Activated T-cell treated with anti-CD3 and anti-CD28 coated beads, Interleukin-2, amount 50 U/mL, for 48 hours (primary cell): Measurements from ENCODE around the gene TEP1.
A peak's percentile ranks its signal among the peaks of the same experiment; 100 is the strongest.

Source experiments
- DNase-seq, 2 experiments: peaks; one replicate each; pipeline ENCODE4 v3.0.0-alpha.2; 2020

The TEP1 gene

DNA sequence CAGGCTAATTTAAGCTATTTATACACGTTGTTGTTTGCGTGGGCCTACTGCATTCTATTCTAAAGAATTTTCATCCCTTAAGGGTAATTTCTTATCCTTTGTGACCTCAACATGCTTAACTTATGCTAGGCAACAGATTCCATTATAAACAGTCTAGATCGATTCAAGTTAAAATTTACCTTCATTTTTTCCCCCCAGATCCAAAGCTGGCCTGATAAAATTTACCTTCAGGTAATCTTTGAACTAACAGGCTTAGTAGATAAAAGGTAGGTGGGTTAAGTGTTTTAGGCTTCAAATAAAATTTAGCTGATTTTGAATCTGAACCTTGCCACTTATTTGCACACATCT lies 79.8 kb downstream of the TEP1 start:
- DNase-seq: no peak

DNA sequence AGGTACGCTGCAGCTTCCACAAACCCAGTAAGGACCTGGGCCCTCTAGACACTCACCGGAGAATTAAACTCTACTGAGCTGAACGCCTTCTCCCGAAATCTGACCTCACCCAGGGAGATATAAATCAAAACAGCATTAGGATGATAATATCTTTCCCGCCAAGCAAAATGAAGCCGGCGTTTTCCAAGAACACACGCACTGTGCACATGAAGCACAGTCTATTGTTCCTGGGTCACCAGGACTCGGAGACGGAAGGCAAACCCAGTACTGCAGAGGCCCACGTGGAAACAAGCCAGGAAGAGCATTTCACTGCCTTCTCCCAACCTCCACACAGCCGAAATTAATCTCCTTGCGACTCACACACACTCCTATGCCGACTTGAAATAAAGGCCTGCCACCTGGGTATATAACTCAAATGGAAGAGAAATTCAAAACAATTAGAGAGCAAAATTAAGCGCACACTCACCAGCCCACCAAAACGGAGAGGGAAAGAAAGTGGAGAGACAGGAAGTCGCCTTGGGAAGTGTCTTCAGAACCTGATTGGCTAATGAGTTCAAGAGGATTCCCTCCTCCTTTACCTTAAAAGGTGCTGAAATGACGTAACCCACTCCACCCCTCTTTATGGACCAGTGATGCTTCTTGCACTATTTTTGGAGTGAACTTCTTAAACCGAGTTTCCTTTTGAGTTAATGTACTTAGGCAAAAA lies 80.4 kb downstream of the TEP1 start, which contains the start of gene CCNB1IP1:
Gene CCNB1IP1, minus strand, starts transcription at position 492 of the 706 bp plus-strand sequence. CDS start 16,756 bp downstream, outside the sequence.
- DNase-seq: peak; percentile 55 to 63

DNA sequence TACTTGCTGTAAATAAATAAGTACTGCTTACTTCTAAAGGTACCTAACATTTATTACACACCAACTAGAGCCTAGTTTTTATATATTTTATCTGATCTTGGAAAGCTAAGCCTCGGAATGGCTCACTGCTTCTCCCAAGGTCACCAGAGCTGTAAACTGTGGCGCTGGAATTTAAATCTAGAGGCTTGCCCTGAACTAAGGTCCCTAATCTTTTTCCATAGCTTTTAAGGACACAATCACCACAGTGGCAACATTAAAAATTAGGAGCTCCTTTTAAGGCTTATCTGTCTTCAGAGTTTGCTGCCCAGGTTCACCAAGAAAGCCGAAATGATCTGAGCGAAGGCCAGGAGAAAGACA lies 80.9 kb downstream of the TEP1 start:
- no peak for DNase-seq

DNA sequence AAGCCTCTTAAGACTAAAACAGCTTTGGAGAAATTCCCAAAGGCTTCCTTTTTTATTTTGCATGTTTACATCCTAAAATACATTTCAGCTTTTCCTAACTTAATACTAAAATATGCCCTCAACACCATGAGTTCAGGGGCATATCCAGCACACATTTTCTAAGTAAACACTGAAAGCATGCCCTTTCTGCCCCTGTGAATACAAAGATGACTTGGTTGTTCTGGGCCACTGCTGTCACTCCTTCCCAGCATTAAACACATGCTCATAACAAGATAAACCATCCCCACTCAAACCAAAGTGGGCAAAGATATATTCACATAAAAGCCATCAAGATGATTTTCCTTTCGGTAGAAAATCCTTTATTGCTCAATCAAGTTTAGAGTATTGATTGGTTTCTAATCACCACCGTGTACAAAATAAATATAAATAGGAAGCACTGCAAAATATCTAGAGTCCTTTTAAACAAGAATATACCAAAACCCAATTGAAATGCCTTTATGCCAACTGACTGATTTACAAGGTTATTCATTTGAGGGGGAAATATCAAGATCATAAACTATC lies 82.2 kb downstream of the TEP1 start:
- no peak for DNase-seq

DNA sequence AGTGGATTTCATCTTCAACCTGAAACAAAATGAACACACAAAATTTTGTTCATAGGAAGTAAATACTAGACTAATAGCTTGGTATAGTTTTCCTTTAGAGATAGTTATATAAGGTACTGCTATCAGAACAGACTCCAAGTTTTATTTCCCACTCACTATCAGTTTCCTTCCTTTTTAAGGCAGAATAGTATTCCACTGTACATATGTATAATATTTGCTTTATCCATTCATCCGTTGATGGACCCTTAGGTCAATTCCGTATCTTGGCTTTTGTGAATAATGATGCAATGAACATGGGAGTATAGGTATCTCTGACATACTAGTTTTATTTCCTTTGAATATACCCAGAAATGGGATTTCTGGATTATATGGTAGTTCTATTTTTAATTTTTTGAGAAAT lies 83.9 kb downstream of the TEP1 start:
- DNase-seq: no peak

DNA sequence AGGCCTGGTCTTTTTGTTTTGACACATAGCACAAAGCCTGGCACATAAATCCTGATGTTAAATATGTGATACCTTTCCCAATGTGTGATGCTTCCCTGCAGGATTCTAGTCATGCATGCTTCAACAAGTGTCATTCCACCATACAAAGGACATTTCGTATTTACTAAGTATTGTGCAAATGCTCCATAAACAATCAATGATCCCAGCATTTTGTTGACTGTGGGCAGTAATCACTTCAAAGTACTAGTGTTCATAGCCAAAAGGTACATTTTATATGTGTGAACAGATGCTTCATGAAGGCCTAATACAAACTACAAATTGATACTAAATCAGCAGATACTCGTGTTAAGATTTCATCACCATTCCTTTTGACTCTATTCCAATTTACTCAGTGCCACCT lies 84.6 kb downstream of the TEP1 start:
- no peak for DNase-seq

DNA sequence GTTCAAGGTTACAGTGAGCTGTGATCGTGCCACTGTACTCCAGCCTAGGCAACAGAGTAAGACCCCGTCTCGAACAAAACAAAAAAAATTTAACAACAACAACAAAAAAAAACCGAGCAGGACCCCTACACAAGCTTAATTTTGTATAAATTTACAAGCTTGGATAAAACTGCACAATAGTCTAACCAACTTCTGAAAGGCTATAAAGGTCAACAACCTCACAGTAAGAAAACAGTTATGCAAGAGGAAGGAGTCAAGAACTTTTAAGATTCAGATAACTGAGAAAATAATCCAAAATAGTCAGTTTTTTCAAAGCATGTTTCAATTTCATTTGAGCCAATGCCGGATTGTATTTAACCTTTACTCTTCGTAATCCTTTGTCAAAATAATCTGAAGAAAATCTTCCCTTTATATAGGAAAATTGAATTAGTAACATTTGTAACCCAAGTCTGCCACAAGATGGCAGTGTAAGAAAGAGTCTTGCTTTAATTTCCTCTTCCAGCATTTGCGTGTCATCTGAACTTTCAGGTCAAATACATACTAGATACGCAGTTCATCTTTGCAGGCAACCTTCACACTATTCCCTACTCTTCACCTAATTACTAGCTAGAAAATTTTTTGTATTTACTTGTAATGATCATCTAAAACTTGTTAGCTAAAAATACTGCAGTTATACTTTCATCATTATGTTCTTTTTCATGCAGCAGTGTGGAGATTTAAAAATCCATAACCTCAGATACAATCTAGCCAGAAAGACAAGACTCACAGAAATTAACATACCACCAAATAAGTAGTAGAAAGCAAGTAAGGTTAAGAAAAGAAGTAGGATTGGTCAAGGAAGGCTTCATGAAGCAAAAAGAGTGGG lies 86.1 kb downstream of the TEP1 start:
- DNase-seq: no peak

DNA sequence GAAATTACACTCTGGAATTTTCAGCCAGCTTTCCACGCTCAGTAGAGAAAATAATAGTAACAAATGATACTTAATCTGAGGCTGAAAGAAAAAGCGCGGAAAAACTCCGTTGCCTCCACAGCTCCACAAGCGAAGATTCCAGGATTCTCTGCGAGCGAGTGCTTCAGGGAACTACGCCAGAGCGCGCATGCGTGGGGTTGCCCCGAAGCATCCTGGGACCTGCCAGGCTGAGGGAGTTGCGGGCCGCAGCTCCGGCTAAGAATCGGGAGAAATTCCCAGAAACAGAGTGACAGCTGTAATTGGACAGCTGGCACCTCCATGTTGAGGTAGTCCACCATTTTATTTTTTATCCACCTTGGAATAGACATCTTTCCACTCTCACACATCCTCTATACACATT lies 95.6 kb downstream of the TEP1 start:
- DNase-seq: no peak
